Measurements from ENCODE around the gene KIF5A.

The KIF5A gene

GRCh38 chr12:57521525-57522010 lies 28.3 kb upstream of the KIF5A start:
- DNase-seq (ENCODE audit: extremely low read depth, low read depth): no peak
- TF ChIP-seq, protein P1, sequence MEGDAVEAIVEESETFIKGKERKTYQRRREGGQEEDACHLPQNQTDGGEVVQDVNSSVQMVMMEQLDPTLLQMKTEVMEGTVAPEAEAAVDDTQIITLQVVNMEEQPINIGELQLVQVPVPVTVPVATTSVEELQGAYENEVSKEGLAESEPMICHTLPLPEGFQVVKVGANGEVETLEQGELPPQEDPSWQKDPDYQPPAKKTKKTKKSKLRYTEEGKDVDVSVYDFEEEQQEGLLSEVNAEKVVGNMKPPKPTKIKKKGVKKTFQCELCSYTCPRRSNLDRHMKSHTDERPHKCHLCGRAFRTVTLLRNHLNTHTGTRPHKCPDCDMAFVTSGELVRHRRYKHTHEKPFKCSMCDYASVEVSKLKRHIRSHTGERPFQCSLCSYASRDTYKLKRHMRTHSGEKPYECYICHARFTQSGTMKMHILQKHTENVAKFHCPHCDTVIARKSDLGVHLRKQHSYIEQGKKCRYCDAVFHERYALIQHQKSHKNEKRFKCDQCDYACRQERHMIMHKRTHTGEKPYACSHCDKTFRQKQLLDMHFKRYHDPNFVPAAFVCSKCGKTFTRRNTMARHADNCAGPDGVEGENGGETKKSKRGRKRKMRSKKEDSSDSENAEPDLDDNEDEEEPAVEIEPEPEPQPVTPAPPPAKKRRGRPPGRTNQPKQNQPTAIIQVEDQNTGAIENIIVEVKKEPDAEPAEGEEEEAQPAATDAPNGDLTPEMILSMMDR (IDR thresholded peaks at IDR 0.05; ENCODE audit: low read depth, low read length, missing control alignments): no peak
- H3K4me3 ChIP-seq (replicated peaks; ENCODE audit: low read depth, low read length): peak overlapping the region; percentile 67

DNA sequence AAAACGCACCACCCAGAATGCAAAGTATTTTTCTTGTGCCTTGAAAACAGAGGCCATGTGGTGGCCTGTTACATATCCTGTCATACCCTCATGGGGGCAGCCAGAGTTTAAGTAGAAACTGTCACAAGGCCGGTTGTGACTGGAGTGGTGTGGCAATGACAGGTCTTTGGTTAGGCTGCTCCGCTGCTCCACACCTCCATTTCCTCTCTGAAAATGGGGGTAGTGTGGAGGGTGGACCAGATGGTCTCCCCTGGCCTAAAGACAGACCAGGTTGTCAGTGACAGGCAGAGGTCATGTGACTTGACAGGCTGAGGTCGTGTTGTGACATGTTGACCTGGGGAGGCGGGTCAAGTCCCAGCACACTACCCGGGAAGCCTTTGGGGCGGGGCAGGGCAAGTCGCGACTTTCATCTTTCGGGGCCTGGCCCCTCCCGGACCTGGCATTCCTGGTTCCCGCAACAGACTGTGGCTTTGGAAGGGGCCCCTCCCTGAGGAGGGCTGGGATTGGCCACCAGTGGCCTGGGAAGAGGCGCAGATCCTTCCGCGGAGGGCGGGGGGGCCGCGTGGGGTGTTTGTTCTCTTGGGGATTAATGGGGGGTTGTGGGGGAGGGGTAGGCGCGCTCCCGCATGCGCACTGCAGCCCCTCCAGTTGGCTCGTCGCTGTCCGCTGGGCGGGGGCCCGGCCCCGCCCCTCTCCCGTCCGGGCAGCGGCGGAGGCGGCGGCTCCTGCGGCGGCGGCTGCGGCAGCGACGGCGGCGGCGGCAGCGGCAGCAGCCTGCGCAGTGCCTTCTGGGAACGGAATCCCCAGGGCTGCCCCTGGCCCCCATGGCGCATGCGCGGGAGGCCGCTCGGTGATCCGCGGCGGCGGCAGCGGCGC lies 27.6 kb upstream of the KIF5A start, which contains the start of gene MBD6:
MBD6 (plus strand) TSS at position 814 of the 876 bp plus-strand sequence. CDS start 1,480 bp downstream, outside the sequence.
- DNase-seq (ENCODE audit: extremely low read depth, low read depth): peak; percentile 75
- TF ChIP-seq, protein P1 (IDR thresholded peaks at IDR 0.05; ENCODE audit: low read depth, low read length, missing control alignments): no peak
- H3K4me3 ChIP-seq (replicated peaks; ENCODE audit: low read depth, low read length): peak within 1 kb of the TSS; percentile 67

DNA sequence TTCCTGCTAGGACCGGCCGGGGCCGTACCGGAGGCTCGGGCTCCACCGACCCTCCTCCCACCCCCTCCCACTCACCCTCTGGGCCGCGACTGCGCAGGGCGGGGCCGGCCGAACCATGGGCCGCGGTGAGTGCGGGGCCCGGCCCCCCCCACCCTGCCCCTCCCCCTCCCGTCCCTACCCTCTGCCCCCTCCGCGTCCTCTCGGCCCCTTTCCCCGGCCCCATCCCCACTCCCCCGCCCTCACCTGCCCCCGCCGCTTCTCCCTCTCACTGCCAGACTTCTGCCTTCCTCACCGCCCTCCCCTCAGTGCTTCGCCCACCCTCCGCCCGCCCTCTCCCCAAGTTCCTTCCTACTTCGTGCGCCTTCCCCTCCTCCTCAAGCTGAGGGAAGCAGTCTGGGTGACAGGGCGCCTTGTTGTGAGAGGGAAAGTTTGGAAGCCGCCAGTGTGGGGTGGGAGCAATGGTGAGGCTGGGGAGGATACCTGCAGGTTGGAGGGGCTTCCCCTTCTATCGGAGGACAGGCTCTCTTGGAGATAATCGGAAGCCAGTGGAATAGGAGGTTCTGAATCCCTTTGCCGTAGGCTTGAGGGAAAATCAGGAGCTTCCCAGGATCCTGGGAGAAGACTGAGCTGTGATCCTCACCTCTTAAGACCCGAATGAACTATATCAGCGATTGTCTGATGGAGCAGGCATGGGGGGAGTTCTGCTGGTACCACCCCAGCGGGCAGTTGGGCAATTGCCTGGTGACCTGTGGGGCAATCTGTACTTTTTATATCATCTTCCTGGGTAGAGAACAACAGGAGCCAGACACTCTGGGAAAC lies 26.7 kb upstream of the KIF5A start:
- TF ChIP-seq, protein P1 (IDR thresholded peaks at IDR 0.05; ENCODE audit: low read depth, low read length, missing control alignments): no peak
- DNase-seq (ENCODE audit: extremely low read depth, low read depth): no peak
- peak overlapping the region; percentile 67 for H3K4me3 ChIP-seq (replicated peaks; ENCODE audit: low read depth, low read length)

GRCh38 chr12:57523706-57524614 lies 25.9 kb upstream of the KIF5A start:
- TF ChIP-seq, protein P1 (IDR thresholded peaks at IDR 0.05; ENCODE audit: low read depth, low read length, missing control alignments): no peak
- DNase-seq (ENCODE audit: extremely low read depth, low read depth): no peak

GRCh38 chr12:57524814-57525614 lies 24.8 kb upstream of the KIF5A start:
- TF ChIP-seq, protein P1 (IDR thresholded peaks at IDR 0.05; ENCODE audit: low read depth, low read length, missing control alignments): no peak
- H3K4me3 ChIP-seq (replicated peaks; ENCODE audit: low read depth, low read length): peak overlapping the region; percentile 67
- DNase-seq (ENCODE audit: extremely low read depth, low read depth): no peak

More at GRCh38 chr12:57523706-57524614, 25.9 kb upstream of the KIF5A start:
- peak overlapping the region; percentile 67 for H3K4me3 ChIP-seq (replicated peaks; ENCODE audit: low read depth, low read length)

Measured in HFF-Myc (cell line).